Stimulated activated CD4-positive, alpha-beta T cell treated with anti-CD3 and anti-CD28 coated beads, Interleukin-4, amount 100 ng/mL, for 4 hours (primary cell): ENCODE data around the gene AOX1.
"Not testable (repeated sequence)": the region's sequence is repeated elsewhere in the genome, so short reads cannot be mapped to it uniquely, and the experiment has no call there.

ENCODE experiments used
- DNase-seq, 2 experiments: peaks; one replicate each; pipeline ENCODE4 v3.0.0-alpha.2; 2020

The AOX1 gene

DNA sequence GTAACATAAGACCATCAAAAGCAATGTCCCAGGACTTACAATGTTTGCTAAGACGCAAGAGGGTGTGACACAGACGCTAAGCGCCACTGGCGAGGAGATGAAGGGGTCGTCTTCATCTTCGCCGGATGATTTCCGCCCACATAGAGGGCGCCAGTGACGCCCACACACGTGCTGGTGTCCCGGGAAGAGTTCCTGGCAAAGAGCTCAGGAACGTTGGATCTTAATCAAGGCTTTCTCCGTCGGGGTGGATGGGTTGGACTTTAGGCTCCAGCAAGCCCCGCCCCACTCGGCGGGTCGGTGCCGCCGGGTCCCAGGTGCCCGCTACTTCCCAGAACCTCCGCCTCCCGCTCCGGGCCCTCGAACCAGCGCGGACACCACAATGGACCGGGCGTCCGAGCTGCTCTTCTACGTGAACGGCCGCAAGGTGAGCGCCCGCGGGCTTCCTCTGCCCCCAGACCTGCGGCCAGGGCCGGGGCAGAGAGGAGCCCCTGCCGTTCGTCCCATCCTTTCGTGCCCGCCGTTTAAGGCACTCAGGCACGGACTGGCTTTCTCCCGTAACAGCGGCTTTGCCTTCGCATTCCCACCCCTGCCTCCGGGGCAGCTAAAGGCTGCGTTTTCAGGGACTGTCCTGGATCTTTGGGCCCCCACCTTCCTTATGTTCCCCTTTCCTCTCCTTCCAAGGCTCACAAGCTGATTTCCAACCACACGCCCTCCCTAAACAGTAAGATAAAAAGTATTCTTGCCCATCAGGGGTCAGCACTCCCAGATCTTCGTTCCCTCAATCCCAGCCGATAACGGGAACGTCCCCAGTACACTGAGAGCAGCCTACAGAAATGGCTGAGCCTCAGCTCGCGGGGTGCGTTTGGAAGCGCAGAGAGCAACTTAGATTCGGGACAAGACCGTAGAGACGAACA, at the start of gene AOX1:
TSS of gene AOX1 (plus strand) at position 285 of the 914 bp plus-strand sequence. CDS start at position 380, 95 bp downstream.
- no peak for DNase-seq

DNA sequence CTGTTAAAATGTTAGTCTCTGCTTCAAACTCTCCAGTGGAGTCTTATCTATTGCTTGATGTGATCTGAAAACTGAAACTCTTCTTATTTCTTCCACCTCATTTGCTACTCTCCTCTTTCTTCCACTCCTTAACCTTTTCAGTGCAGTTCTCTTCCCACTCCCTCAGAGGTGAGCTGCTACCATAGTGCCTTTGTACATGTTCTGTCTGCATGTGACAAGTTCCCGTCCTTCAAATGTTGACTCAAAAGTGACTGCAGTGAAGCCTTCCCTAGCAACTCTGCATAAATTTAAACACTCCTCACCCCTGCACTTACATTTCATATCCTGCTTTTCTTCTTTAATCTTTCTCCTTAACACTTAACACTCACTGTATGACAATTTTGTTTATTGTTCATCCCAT, 47.7 kb upstream of the AOX1 start:
- DNase-seq: no peak

DNA sequence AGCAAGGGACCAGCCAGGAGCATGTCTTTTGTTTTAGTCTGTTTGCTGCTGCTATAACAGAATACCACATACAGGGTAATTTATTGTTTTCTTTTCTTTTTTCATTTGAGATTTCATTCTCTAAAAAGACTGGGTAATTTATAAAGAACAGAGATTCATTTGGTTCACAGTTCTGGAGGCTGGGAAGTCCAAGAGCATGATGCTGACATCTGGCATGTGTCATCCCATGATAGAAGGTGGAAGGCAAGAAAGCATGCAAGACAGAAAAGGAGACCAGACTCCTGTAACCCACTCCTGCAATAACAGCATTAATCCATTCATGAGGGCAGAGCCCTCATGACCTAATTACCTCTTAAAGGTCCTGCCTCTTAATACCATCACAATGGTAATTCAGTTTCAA, 45.0 kb upstream of the AOX1 start:
- no peak for DNase-seq

DNA sequence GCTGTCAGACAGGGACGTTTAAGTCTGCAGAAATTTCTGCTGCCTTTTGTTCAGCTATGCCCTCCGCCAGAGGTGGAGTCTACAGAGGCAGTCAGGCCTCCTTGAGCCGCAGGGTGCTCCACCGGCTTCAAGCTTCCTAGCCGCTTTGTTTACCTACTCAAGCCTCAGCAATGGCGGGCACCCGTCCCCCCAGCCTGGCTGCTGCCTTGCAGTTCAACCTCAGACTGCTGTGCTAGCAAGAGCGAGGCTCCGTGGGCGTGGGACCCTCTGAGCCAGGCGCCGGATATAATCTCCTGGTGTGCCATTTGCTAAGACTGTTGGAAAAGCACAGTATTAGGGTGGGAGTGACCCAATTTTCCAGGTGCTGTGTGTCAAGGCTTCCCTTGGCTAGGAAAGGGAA, 19.2 kb upstream of the AOX1 start:
- not testable (repeated sequence) for DNase-seq

DNA sequence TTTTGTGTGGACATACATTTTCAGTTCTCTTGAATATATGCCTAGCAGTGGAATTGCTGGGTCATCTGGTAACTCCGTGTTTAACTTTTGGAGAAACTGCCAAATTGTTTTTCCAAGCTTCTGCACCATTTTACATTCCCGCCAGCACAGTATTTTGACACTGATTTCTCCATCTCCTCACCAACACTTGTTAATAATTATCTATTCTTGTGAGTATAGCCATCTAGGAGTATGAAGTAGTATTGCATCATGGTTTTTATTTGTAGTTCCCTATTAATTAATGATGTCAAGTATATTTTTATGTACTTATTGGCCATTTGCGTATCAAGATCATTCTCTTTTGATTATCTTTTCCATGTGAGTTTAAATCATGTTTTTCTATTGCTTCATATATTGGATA, 17.9 kb upstream of the AOX1 start:
- DNase-seq: no peak

DNA sequence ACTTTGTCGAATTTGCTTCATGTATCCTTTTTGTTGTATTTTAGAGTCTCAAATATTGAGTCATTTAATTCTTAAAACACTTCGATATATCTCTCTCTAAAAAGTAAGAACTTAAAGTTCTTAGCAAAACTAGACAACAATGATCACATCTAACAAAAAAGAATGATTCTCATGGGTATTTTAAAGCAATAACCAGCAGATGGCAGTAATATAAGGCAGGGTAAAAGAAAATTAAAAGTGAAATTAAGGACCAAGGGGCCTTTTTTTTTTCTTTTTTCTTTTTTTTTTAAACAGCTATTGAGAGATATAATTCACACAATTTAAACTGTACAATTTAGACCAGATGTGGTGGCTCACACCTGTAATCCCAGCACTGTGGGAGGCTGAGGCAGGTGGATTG, 9.9 kb upstream of the AOX1 start:
- DNase-seq: no peak

DNA sequence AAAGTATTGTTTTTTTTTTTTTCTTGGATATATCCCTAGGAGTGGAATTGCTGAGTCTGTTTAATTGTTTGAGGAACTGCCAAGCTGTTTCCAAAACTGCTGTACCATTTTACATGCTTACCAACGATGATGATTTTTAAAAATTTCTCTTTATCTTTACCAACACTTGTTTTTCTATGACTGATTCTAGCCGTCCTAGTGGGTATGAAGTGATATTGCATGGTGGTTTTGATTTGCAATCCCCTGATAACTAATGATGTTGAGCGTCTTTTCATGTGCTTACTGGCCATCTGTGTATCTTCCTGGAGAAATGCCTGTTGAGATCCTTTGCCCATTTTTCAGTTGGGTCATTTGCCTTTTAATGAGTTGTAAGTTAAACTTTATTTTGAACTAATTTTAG, 8.8 kb upstream of the AOX1 start:
- DNase-seq: no peak

DNA sequence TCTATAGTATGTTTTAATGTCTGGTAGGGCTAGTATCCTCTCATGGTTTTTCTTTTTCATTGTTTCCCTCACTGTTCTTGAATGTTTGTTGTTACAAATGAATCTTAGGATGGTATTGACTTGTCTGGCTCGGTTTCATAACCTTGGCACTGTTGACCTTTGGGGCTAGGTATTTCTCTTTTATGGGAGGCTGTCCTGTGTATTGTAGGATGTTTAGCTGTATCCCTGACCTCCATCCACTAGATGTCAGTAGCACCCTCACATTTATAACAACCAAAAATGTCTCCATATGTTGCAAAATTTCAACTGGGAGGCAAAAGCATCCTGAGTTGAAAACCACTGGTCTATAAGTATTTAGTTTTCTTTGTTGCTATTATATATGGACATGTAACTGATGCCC, 7.0 kb upstream of the AOX1 start:
- no peak for DNase-seq

DNA sequence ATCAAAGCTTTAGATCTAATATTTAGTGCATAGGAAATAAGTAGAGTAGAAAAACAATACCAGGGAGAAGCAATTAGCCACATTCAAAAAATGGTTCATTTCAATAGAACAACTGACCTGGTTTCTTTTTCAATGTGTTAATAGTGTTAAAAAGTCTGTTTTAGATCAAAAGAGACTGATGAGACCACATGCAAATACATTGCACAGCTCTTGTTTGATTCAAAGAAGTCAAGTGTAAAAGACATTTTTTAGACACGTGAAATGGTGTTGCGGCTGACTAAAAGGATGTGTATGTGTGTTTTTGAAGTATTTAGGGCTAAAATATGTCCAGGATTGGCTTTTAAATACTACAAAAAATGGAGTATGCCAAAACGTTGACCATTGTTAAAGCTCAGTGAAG, 1.2 kb upstream of the AOX1 start:
- DNase-seq: no peak

DNA sequence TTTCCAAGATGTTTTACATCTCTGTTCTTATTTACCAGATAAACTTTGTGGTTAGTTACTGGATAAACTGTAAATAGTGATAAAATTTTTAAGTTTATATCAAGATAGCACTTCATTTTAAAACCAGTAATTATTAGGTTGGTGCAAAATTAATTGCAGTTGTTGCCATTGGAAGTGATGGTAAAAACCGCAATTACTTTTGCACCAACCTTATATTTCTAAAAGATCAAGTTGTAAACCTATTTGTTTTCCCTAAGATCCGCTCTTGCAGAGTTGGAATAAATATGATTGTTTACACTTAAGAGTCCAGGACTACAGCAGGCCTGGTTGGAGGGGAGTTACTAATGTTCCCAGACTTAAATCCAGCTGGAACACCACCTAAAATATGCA, 479 bp upstream of the AOX1 start:
- no peak for DNase-seq

DNA sequence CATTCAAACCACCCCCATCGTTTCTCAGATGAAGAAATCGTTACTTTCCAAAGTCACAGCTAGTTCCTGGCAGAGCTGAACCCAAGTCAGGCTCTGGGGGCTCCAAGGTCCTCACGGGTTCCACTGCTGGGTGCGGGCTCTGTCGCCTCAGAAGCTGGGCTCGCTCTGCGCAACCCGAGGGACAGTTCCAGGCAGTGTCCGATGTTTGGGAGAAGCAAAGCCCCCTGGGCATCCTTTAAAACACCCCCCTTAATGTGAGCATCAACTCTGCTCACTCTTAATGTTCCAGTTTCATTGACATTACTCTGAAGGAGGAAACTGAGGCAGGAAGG, 796 bp downstream of the AOX1 start:
- no peak for DNase-seq

DNA sequence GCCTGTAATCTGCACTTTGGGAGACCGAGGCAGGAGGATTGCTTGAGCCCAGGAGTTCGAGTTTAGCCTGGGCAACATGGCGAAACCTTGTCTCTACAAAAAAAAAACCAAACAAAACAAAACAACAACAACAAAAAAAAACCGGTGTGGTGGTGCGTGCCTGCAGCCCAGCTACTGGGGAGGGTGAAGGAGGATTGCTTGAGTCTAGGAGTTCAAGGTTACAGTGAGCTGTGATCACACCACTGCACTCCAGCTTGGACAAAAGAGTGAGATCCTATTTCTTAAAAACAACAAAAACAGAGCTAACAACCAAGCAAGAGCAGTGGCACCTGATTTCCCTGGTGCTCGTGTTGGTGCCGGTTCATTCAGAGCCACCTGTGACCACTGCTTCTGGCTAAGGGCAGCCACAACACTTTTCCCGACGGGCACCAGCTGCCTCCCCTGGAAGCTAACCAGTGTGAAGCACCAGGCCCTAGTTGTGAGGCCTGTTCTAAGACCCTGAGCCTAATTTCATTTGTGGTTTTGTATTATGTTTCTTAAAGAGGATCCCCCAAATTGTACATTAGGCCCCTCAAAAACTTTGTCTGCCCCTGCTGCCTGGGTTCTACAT, 1.3 kb downstream of the AOX1 start:
- DNase-seq: no peak

DNA sequence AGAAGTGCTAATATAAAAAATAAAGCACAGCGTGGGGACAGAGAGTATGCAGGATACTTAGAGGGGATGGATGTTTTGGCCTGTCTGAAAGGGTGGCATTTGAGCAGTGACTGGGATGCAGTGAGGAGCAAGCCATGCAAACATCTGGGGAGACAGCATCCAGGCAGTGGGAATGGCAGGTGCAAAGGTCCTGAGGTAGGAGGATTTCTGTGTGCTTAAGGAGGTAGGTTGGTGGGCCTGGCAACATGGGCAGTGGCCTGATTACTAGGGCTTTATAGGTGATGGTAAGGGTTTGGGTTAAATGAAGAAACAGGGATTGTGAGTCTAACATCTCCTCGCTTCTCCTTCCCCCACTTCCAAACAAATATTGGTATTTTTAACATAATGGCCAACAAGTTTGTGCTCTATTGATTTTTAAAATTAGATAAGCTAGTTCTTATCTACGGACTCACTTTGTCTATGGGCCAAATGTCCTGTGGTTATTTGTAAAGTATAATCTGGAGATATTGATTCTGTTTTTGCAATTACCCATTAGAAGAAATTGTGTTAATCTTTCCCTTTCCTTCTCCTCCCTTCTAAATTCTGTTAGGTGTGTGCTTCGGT, 2.4 kb downstream of the AOX1 start:
- DNase-seq: no peak

DNA sequence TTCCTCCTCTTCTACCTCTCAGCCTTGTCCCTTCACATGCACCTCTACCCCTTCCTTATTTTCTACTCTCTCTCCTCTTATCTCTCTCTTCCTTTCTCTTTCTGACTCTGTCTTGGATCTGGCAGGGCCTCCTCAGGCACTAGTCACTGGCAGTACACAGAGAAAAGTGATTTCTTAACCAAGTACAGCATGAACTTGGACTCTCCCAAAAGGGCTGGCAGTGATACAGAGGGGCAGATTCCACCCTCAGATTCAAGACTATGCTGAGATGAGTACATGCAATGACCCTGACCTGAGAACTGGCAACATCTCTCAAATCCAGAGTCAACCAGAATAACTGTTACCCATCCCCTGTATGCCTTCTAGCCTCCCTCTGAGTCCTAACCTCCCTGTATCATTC, 4.3 kb downstream of the AOX1 start:
- DNase-seq: no peak

DNA sequence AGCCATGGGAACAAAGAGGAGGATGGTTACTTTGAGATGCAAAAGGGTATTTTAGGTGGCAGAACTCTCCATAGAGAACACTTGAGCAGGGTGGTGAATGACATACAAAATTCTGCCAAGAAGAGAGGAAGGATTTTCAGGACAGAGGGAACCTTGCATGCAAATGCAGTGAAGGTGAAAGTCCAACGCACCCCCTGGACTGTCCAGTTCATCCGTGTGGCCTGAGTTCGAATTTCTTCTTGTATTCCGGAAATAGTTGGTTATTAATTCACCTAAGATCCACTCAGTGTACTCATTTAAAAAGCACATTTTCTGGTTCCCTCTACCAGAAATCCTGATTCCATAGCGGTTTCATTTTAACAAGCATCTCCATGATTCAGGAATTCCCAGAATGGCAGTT, 5.5 kb downstream of the AOX1 start:
- DNase-seq: no peak

DNA sequence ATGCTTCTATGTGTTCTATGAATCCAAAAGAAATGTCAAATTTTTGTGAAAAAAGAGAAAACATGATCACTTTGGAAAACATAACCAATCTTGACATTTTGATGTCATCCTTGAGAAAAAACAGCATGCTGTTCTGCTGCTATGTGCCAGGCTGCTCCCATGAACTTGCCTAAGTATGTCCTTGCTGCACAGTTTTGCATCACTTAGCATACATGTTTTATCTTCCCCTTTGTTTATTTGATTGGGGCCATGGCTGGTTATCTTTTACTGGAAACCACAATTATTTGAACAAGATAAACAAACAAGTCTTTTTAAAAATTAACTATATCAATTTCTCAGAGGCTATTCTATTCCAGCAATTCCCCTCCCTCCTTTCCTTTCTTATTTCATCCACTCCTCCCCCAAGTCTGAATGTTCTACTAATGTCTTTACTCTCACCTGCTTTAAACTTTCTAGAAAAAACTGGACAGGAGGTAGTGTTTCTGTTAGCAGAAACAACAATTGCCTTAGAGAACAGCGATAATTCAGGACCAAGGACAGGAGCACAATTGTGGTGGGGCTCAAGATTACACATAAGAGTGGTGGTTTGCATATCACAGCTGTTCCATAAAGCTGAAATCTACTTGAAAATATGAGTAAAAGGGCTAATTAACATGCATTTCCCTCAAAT, 6.7 kb downstream of the AOX1 start:
- no peak for DNase-seq

DNA sequence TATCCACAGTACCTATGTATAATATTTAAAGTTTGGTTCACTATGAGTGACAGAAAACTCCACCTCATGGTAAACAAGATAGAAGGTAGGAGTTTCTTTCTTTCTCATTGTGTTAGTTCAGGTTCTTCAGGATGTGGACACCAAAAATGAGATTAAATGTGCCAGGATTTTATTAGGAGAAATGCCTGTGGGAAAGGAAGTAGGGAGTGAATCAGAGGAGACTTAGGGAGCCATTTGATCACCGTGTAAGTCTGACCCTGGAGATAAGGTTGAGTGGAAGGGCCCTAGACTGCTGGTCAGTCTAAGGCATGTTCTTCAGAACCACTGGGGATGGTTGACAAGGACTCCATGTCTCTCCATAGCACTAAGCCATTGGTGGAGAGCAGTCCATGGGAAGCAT, 8.1 kb downstream of the AOX1 start:
- DNase-seq: no peak

DNA sequence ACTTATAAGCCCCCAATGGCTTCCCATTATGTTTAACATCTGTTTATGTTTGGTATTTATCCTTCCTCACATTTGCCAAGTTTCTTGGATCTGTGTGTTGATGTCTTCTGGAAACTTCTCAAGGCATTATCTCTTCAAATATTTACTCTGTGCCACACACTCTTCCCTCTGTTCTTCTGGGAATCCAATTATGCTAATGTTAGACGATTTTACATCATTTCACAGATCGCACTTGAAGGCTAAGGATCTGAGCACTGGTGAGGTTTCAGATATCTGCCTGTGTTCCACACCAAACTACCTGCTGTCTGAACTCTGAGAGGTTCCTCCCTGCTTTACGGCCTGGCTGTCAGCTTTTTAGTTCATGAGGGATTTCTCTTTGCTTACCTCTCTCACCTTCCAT, 10.1 kb downstream of the AOX1 start:
- DNase-seq: no peak

DNA sequence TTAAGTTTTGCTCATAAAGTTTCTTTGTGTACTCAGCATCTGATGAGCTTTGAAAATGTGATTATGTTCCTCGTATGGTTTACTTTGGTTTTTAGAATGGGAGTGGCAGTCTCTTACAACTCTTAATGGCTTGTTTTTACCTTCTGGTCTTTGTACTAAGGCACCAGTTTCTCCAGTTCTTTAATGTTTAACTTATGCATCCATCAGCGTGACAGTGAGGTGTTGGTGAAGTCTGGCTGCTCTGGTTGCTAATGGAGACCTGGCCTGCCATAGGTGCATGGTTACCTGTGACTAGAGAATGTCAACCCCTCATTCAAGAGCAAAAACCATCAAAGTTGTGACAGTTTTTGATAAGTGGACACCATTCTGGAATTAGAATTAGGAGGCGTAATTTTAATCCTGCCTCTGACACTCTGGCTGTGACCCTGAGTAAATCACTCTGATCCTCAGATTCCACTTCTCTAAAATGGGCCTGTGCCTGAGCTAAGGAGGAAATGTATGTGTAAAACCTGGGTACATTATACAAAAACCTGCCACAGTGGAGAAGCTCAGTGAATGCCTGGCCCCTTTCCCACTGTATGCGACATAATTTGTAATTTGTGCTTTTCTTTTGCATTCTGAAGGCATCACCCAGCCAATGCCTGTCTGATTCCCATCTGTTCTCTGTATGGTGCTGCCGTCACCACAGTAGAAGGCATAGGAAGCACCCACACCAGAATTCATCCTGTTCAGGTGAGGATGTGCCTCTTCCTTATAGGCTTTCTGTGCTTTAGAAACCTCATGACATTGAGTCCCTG, 11.2 kb downstream of the AOX1 start:
- DNase-seq: no peak

DNA sequence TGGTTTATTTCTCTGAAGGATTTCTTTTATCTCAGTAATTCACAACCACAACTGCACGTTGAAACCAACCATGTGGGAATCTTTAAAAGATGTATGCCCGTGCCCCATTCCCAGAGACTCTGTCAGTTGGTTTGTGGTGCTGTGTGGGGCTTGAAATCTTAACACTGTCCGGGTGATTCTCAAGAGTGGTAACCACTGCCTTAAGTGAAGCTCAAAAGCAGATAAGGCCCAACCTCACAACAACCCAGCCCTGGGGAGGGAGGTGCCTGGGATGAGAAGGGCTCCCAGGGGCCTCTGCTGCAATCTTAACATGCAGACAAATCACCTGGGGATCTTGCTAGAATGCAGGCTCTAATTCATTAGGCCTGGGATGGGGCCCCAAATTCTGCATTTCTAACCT, 13.4 kb downstream of the AOX1 start:
- DNase-seq: no peak

DNA sequence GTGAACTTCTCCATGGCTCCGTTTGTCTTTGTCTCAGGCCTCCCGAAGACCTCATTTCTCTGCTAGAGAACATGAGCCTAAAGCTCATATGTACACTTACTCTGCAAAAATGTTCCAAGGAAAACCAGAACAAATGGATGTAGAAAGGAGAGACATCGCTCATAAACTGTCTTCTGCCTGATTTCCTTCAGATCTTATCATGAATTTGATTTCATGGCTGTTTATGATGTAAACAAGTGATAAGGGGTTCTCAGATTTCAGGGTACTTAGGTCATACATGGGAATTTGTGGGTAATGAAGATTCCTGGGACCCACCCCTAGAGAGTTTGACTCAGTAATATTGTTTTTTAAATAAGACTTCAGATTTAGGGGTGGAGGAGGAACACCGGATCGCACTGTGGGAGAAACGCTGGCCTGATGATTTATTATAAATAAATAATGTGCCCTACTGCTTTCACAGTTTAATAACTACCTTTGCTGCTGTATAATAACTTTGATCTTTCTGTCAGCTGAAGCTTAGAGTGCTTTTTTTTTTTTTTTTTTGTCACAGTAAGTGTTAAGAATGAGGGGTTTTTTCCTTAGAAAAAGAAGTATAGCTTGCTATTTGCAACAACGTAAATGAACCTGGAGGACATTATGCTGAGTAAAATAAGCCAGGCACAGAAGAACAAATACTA, 14.9 kb downstream of the AOX1 start:
- DNase-seq: no peak

DNA sequence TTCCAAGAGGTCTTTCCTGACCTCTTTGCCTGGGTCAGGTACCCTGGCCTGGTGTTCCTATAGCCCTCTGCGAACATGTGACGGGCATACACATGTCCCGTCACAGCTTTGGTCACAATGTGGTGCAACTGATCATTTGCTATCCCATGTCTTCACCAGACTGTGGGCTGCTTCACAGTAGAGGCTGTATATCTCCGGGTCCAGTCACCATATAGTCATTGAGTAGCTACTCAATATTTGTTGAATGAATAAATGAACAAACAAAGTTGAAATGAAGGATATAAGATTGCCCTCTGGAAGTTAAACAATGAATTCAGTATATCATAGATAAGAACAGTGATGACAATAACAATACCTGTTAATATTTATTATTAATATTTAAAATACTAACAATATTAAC, 16.8 kb downstream of the AOX1 start:
- DNase-seq: no peak
